ENCODE results near the gene CISTR.

Gene CISTR

GRCh38 chr12:53713516-53713915 is 38.3 kb downstream of the CISTR start:
- no peak for DNase-seq

DNA sequence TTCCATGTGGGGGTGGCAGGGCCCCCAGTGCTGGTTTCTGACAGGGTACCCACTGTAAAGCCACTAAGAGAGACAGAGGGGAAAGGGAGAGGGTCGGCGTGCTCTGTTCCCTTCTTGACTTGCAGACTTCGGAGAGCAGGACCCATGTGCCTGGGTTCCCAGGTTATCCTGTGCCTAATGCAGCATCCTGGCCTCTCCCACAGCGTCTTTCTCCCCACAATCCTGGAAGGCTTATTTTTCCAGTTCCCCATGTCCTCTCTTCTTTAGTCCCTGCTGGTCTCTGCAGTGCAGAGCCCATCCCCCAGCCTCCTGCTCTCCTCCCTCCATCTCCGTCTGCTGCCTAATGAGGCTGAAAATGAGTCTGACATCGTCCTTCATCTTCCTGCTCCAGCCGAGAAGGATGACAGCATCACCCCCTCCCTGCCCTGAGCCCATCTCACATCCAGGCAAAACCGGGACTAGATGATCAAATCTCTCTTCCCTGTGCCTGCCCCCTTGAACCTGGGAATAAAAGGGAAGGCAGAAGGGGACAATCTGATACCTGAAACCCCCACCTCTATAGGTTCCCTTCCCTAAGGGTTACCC is 39.6 kb downstream of the CISTR start:
- no peak for DNase-seq

GRCh38 chr12:53710091-53710490 is 41.7 kb downstream of the CISTR start:
- no peak for DNase-seq

DNA sequence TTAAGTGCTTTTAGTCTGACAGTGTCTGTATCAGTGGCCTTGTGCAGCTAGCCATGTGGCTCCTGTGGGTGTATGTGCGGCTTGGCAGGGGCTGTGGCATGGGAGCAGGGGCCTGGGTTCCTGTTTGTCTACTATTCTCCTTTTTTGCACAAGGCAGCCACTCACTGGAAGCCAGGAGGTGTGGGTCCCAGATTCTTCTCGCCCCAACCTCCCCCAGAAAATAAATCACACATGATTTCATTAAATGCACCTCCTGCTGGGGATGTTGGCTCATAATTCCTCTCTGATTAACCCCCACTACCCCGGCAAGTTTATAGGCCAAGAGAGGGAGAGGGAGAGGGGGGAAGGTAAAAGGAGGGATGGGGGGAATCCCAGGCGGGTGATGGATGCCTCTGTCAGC is 42.1 kb downstream of the CISTR start:
- DNase-seq = no peak

GRCh38 chr12:53706080-53706479 is 45.7 kb downstream of the CISTR start:
- DNase-seq = no peak

DNA sequence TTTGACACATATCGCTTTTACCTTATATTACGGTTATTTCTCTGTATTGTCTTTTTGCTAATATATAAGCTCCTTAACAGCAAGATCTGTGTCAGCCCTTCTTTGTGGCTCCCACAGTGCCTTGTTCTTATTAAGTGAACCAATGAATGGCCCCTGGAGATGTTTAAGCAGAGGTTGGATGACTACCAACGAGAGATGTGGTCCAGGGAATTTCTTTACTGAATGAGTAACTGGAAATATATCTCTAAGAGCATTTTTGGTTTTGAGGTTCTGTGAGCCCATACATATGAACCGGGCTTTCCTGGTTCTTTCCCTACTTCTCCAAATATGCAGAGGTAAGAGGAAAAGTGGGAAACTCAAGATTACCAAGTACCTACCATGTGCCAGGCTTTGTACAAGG is 48.0 kb downstream of the CISTR start:
- DNase-seq = no peak

DNA sequence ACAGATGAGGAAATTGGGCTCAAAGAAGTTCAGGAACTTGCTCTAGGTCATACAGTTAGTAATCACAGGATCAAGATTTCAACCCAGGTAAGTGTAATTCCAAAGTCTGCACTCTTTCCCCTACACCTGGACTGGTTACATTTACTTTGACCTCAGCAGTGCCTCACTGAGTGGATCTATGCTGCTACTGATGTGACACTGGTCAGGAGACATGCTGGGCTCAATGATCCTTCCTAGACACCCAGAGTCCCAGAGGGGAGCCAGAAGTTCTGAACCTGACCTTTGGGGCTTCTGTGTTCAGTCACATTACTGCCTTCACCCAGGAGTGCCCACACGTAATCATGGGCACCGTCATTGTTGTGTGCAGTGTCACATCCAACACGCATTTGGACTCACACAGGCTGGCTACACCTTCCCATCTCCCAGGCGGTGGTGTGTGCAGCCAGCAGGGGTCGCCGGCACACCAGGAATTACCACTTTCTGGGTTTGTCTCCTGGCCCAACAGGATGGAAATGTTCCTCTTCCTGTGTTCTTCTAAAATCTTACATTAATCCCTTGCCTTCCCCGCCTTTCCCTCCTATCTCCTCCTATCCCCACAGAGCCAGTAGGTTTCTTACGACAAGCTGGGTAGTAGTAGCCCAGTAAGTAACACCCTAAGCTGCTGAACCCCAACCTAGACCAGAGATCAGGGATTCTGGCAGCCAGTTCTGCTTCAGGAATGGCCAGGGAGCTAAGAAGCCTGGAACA is 50.1 kb downstream of the CISTR start:
- peak; percentile 54 for DNase-seq

DNA sequence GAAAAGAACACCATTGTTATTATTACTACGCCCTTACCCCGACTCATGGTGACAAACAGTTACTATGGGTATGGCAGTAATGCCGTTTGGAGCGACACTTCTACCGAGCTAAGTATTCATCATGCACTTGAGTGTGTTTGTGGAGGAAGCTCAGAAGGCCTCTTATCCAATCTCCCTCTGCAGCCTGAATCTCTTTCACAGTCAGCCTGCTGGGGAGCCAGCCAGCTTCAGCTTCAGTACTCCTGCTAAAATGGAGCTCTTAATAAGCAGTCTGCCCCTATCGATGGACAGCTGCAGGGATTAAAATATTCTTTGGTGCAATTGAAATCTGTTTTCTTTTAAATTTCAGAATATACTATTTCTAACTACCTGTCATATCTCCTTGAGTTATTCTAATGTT is 51.2 kb downstream of the CISTR start:
- no peak for DNase-seq

GRCh38 chr12:53699678-53700025 is 52.1 kb downstream of the CISTR start:
- DNase-seq = no peak

GRCh38 chr12:53698948-53699677 is 52.7 kb downstream of the CISTR start:
- DNase-seq = no peak

GRCh38 chr12:53696655-53697331 is 55.0 kb downstream of the CISTR start:
- DNase-seq = no peak

Measured in NCI-H446 treated with DMSO at 0.1 percent for 48 hours (cell line).